HCT116 (cell line): Measurements from ENCODE around the gene TES. TPM values are rescaled to one million over a fixed set of nuclear protein-coding genes. Genes with fewer than 3 reads are reported as not detected.
A peak's percentile ranks its signal among the peaks of the same experiment; 100 is the strongest.

ENCODE experiments used
- ATAC-seq: fragments of 200-7000 bp; cut with Tn5 transposase; 2 replicates; pipeline ENCODE4 v1.9.1; 2020; ENCODE audit warnings: mild to moderate bottlenecking, moderate library complexity
- BruUV-seq: library from RNA; stranded (reverse); fragments of 400-500 nt; replicated peaks from 2 replicates; lab custom pipeline; 2021; lab: Mats Ljungman, UMichigan
- CTCF ChIA-PET: fragments of 300-600 bp; sonication (Branson Sonifier 250); formaldehyde crosslinking; loops from one replicate; lab custom pipeline; 2021; ENCODE audit warnings: antibody characterized with exemption; lab: Charles Lee
- POLR2A ChIA-PET: fragments of 300-600, 350-600 bp; sonication (Branson Sonifier 250); formaldehyde crosslinking; loops from one replicate; lab custom pipeline; 2021; ENCODE audit warnings: antibody characterized with exemption; lab: Charles Lee
- RAD21 ChIA-PET, 2 experiments: fragments of 300-600 bp; sonication (Branson Sonifier 250); formaldehyde crosslinking; loops; one replicate each; lab custom pipeline; 2023; ENCODE audit warnings: low total read pairs in 2 of 2; ENCODE audit not compliant: uncharacterized antibody in 2 of 2, unreplicated experiment in 2 of 2, low non-redundant PET in 1 of 2; lab: Charles Lee
- DNase-seq: peaks from one replicate; pipeline ENCODE4 v3.0.0-alpha.2; 2010; ENCODE audit warnings: low read depth, low spot score
- H2AFZ ChIP-seq: fragments of 200-600 bp; shearing (Covaris generic), sonication (generic); 2 replicates; pipeline ENCODE4 v1.6.1; 2017; ENCODE audit warnings: low read depth, mixed run types, mixed read lengths, antibody characterized with exemption, low read length; ENCODE audit not compliant: poor library complexity, severe bottlenecking
- H3K27ac ChIP-seq: 2 replicates; pipeline ENCODE4 v1.5.1; 2012; ENCODE audit warnings: low read depth, low read length
- H3K27me3 ChIP-seq: fragments of 200-600 bp; sonication (generic); 2 replicates; pipeline ENCODE4 v1.6.1; 2016; ENCODE audit warnings: mixed run types, low read length, mixed read lengths; ENCODE audit not compliant: insufficient read depth
- H3K36me3 ChIP-seq, 2 experiments: fragments of 200-500 bp in 1 of 2; fragments of 200-600 bp in 1 of 2; sonication (Bioruptor generic) in 1 of 2; sonication (generic) in 1 of 2; 2 replicates each; pipeline versions ENCODE4 v1.5.1 to v1.6.1; 2014 to 2016; ENCODE audit warnings: low read length in 2 of 2, inconsistent platforms in 1 of 2, mixed read lengths in 1 of 2, mixed run types in 1 of 2; ENCODE audit not compliant: insufficient read depth in 2 of 2, control insufficient read depth in 1 of 2
- H3K4me1 ChIP-seq, 2 experiments: fragments of 200-600 bp in 1 of 2; sonication (generic) in 1 of 2; 2 replicates each; pipeline versions ENCODE4 v1.5.1 to v1.6.1; 2012 to 2017; ENCODE audit warnings: low read length in 2 of 2, inconsistent platforms in 1 of 2, mild to moderate bottlenecking in 1 of 2, mixed read lengths in 1 of 2, mixed run types in 1 of 2, moderate library complexity in 1 of 2; ENCODE audit not compliant: insufficient read depth in 2 of 2, control insufficient read depth in 1 of 2
- H3K4me2 ChIP-seq: fragments of 200-600 bp; sonication (generic); 2 replicates; pipeline ENCODE4 v1.6.1; 2017; ENCODE audit warnings: mixed run types, low read length, mixed read lengths
- H3K4me3 ChIP-seq, 2 experiments: fragments of 200-600 bp in 1 of 2; sonication (generic) in 1 of 2; replicated peaks in 1 of 2; 2 replicates each; pipeline ENCODE4 v1.5.1; 2011 to 2016; ENCODE audit warnings: low read length in 2 of 2, control low read depth in 1 of 2, low read depth in 1 of 2, mild to moderate bottlenecking in 1 of 2, mixed read lengths in 1 of 2, mixed run types in 1 of 2
- H3K79me2 ChIP-seq: fragments of 200-600 bp; sonication (generic); 2 replicates; pipeline ENCODE4 v1.6.1; 2017; ENCODE audit warnings: mild to moderate bottlenecking, mixed run types, low read length, moderate library complexity, mixed read lengths; ENCODE audit not compliant: insufficient read depth
- H3K9ac ChIP-seq: fragments of 200-600 bp; sonication (generic); 2 replicates; pipeline ENCODE4 v1.6.1; 2016; ENCODE audit warnings: low read length, mixed read lengths
- H3K9me2 ChIP-seq: fragments of 200-600 bp; sonication (generic), shearing (Covaris generic); 2 replicates; pipeline ENCODE4 v1.6.1; 2017; ENCODE audit warnings: mixed run types, mild to moderate bottlenecking, moderate library complexity; ENCODE audit not compliant: insufficient read depth
- H3K9me3 ChIP-seq, 2 experiments: fragments of 200-500 bp in 1 of 2; fragments of 200-600 bp in 1 of 2; sonication (Bioruptor generic) in 1 of 2; sonication (generic) in 1 of 2; 2 replicates each; pipeline ENCODE4 v1.6.1; 2014 to 2017; ENCODE audit warnings: low read length in 2 of 2, mixed read lengths in 2 of 2, inconsistent platforms in 1 of 2, low read depth in 1 of 2, mild to moderate bottlenecking in 1 of 2, mixed run types in 1 of 2, moderate library complexity in 1 of 2; ENCODE audit not compliant: control insufficient read depth in 1 of 2, insufficient read depth in 1 of 2
- H4K20me1 ChIP-seq: fragments of 200-600 bp; sonication (generic), shearing (Covaris generic); 2 replicates; pipeline ENCODE4 v1.6.1; 2017; ENCODE audit warnings: mixed run types, mild to moderate bottlenecking, moderate library complexity; ENCODE audit not compliant: insufficient read depth
- CEBPB ChIP-seq: IDR thresholded peaks from 2 replicates; pipeline ENCODE4 v1.6.1; 2012; ENCODE audit warnings: low read depth
- RAD21 ChIP-seq: IDR thresholded peaks from 2 replicates; pipeline ENCODE4 v1.6.1; 2012; ENCODE audit warnings: low read depth, mild to moderate bottlenecking
- SIN3A ChIP-seq: IDR thresholded peaks from 2 replicates; pipeline ENCODE4 v1.6.1; 2012; ENCODE audit warnings: low read depth
- TCF7L2 ChIP-seq: IDR thresholded peaks from 2 replicates; pipeline ENCODE4 v1.7.0; 2011; ENCODE audit warnings: borderline replicate concordance, inconsistent platforms; ENCODE audit not compliant: insufficient read depth, insufficient read length; ENCODE audit errors: extremely low read depth
- intact Hi-C: fragments of 100-400 bp; cut with micrococcal nuclease; formaldehyde crosslinking; loops from 2 replicates; pipeline ENCODE4 v1.10.0; 2022
- total RNA-seq: library from RNA; stranded (reverse); gene quantifications from one replicate; pipeline ENCODE4 v1.2.1, GENCODE V29; 2021; ENCODE audit not compliant: unreplicated experiment
- TF ChIP-seq, protein P1 (sequence below), 3 experiments: fragments of 200-600 bp in 1 of 3; sonication (generic) in 1 of 3; IDR thresholded peaks in 2 of 3; conservative IDR thresholded peaks in 1 of 3; 2 replicates each; pipeline ENCODE4 v1.5.1; 2012 to 2017; ENCODE audit warnings: low read depth in 2 of 3, low read length in 2 of 3, antibody characterized with exemption in 1 of 3, borderline replicate concordance in 1 of 3, control low read depth in 1 of 3, mild to moderate bottlenecking in 1 of 3, mixed read lengths in 1 of 3, mixed run types in 1 of 3, moderate library complexity in 1 of 3; ENCODE audit not compliant: insufficient read depth in 1 of 3
- TF ChIP-seq, protein P2 (sequence below): IDR thresholded peaks from 2 replicates; pipeline ENCODE4 v1.6.1; 2011; ENCODE audit warnings: mild to moderate bottlenecking, low read length, moderate library complexity; ENCODE audit not compliant: insufficient replicate concordance; ENCODE audit errors: extremely low read depth

The TES gene
- total RNA-seq, 1 experiment from 2014 or later: 129 TPM

DNA sequence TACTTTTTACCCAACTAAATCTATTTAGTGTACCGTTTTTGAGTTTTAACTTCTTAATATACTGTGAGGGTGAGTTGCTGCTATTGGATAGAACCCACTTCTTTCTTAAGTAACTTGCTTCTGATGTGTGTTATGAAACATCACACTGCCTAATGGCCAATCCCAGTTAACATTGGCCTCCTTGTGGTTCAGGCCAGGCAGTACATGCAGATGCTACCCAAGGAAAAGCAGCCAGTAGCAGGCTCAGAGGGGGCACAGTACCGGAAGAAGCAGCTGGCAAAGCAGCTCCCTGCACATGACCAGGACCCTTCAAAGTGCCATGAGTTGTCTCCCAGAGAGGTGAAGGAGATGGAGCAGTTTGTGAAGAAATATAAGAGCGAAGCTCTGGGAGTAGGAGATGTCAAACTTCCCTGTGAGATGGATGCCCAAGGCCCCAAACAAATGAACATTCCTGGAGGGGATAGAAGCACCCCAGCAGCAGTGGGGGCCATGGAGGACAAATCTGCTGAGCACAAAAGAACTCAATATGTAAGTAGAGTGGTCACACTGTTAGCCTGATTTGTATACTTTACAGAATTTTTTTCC, 39.7 kb downstream of the TES start:
- no peaks in the 10 kb centered on the region for H4K20me1 ChIP-seq
- no peaks in the 10 kb centered on the region for H3K9me3 ChIP-seq
- H3K36me3 ChIP-seq: peaks cover 19 to 61% of the 10 kb centered on the region in 2 experiments
- peak; percentile 97 for ATAC-seq
- no peaks in the 10 kb centered on the region; a peak in 1 of 4 replicates for H3K4me1 ChIP-seq
- no peaks in the 10 kb centered on the region for H3K9me2 ChIP-seq
- TF ChIP-seq RAD21 (peak; percentile 34; the same call in 1 of the 2 replicates), SIN3A (no peak), TCF7L2 (no peak)
- TF ChIP-seq, protein P1, sequence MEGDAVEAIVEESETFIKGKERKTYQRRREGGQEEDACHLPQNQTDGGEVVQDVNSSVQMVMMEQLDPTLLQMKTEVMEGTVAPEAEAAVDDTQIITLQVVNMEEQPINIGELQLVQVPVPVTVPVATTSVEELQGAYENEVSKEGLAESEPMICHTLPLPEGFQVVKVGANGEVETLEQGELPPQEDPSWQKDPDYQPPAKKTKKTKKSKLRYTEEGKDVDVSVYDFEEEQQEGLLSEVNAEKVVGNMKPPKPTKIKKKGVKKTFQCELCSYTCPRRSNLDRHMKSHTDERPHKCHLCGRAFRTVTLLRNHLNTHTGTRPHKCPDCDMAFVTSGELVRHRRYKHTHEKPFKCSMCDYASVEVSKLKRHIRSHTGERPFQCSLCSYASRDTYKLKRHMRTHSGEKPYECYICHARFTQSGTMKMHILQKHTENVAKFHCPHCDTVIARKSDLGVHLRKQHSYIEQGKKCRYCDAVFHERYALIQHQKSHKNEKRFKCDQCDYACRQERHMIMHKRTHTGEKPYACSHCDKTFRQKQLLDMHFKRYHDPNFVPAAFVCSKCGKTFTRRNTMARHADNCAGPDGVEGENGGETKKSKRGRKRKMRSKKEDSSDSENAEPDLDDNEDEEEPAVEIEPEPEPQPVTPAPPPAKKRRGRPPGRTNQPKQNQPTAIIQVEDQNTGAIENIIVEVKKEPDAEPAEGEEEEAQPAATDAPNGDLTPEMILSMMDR (IDR thresholded peaks at IDR 0.05 in 2 of 3, conservative IDR thresholded peaks at IDR 0.05 in 1 of 3; ENCODE audit: borderline replicate concordance in 1 of 3, insufficient read depth in 1 of 3, low read depth in 2 of 3, low read length in 2 of 3): peak; percentile 21 to 69 (median 68); a peak in 5 of 6 replicates
- ChIA-PET POLR2A (no interaction called here), CTCF (interaction anchor here (1.3 to 2.7 kb wide), 2 partner anchors 8 to 70 kb away, joined by 4 to 10 read pairs; no protein-coding TSS in a partner anchor), RAD21 (interaction anchor here in 1 of 2 experiments (0.6 kb wide), 1 partner anchor 339 kb away, joined by 4 read pairs; no protein-coding TSS in a partner anchor)
- no peak overlapping the region for H3K9ac ChIP-seq
- peaks cover 49% of the 10 kb centered on the region for H3K79me2 ChIP-seq
- no peak overlapping the region for H3K4me2 ChIP-seq
- DNase-seq: peak; percentile 52
- intact Hi-C loops: no loop called here
- H3K27me3 ChIP-seq: no peaks in the 10 kb centered on the region
- no peak overlapping the region for H2AFZ ChIP-seq
- no TSS peak for BruUV-seq
- H3K4me3 ChIP-seq: no peak overlapping the region
- H3K27ac ChIP-seq: no peak overlapping the region

DNA sequence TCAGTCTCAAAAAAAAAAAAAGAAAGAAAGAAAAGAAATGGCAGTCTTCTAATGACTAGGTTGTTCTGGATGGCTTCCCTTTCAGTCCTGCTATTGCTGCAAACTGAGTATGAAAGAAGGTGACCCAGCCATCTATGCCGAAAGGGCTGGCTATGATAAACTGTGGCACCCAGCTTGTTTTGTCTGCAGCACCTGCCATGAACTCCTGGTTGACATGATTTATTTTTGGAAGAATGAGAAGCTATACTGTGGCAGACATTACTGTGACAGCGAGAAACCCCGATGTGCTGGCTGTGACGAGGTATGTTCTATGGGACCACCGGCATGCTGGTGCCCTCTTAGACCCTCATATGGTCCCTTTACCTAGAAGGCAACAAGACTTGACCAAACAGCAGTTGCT, 41.3 kb downstream of the TES start:
- intact Hi-C loops: no loop called here
- CTCF ChIA-PET: interaction anchor here (1.1 kb wide), 1 partner anchor 338 kb away, joined by 4 read pairs; no protein-coding TSS in a partner anchor
- Histone ChIP-seq H3K4me1 (peaks cover 4 to 6% of the 10 kb centered on the region in 2 experiments; a peak in 1 of 4 replicates), H3K36me3 (peaks cover 19 to 49% of the 10 kb centered on the region in 2 experiments), H3K9ac (no peak overlapping the region), H3K79me2 (peaks cover 34% of the 10 kb centered on the region), H2AFZ (no peak overlapping the region), H3K4me3 (no peak overlapping the region), H3K27me3 (no peaks in the 10 kb centered on the region), H3K9me3 (no peaks in the 10 kb centered on the region), H4K20me1 (no peaks in the 10 kb centered on the region), H3K4me2 (no peak overlapping the region), H3K9me2 (no peaks in the 10 kb centered on the region), H3K27ac (no peak overlapping the region)
- ATAC-seq: no peak
- no peak for DNase-seq
- POLR2A ChIA-PET: no interaction called here
- no TSS peak for BruUV-seq
- RAD21 ChIA-PET: no interaction called here
- no peak for TF ChIP-seq CEBPB
- no peak for TF ChIP-seq SIN3A
- TF ChIP-seq RAD21: no peak
- TF ChIP-seq, protein P2, sequence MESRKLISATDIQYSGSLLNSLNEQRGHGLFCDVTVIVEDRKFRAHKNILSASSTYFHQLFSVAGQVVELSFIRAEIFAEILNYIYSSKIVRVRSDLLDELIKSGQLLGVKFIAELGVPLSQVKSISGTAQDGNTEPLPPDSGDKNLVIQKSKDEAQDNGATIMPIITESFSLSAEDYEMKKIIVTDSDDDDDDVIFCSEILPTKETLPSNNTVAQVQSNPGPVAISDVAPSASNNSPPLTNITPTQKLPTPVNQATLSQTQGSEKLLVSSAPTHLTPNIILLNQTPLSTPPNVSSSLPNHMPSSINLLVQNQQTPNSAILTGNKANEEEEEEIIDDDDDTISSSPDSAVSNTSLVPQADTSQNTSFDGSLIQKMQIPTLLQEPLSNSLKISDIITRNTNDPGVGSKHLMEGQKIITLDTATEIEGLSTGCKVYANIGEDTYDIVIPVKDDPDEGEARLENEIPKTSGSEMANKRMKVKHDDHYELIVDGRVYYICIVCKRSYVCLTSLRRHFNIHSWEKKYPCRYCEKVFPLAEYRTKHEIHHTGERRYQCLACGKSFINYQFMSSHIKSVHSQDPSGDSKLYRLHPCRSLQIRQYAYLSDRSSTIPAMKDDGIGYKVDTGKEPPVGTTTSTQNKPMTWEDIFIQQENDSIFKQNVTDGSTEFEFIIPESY: no peak
- TF ChIP-seq, protein P1 (IDR thresholded peaks at IDR 0.05 in 2 of 3, conservative IDR thresholded peaks at IDR 0.05 in 1 of 3; ENCODE audit: borderline replicate concordance in 1 of 3, insufficient read depth in 1 of 3, low read depth in 2 of 3, low read length in 2 of 3): no peak
